Astrocyte (in vitro differentiated cells and primary cell): ENCODE data around the gene SYTL4.

Source experiments
- CTCF ChIP-seq: IDR thresholded peaks from 2 replicates; pipeline ENCODE4 v1.5.1; 2011; ENCODE audit warnings: low read depth, mild to moderate bottlenecking, inconsistent platforms, low read length, moderate library complexity; ENCODE audit not compliant: insufficient read depth
- EZH2 ChIP-seq: IDR thresholded peaks from 2 replicates; pipeline ENCODE4 v1.6.1; 2012; ENCODE audit warnings: mild to moderate bottlenecking, low read length, inconsistent platforms; ENCODE audit not compliant: insufficient read depth

GRCh38 chrX:100700809-100701208 lies 31.1 kb downstream of the SYTL4 start:
- TF ChIP-seq CTCF, result no peak
- TF ChIP-seq EZH2, result no peak
